Muscle of arm (tissue), 12 donors: Measurements from ENCODE around the gene SAYSD1. TPM values are rescaled to one million over a fixed set of nuclear protein-coding genes. Genes with fewer than 3 reads are reported as not detected.

Experiments used
- DNase-seq: peaks from one replicate; pipeline ENCODE4 v3.0.0-alpha.2; 2013
- polyA plus RNA-seq, 12 donors: library from polyadenylated mRNA; unstranded; fragments of 120-200 nt; gene quantifications; one replicate each; pipeline ENCODE4 v1.2.1, GENCODE V29; 2013; ENCODE audit not compliant: insufficient read length in 12 of 12

The SAYSD1 gene
- polyA plus RNA-seq, 12 donors = 5.5 to 15.8 (median 12.1) TPM; not detected in 1

DNA sequence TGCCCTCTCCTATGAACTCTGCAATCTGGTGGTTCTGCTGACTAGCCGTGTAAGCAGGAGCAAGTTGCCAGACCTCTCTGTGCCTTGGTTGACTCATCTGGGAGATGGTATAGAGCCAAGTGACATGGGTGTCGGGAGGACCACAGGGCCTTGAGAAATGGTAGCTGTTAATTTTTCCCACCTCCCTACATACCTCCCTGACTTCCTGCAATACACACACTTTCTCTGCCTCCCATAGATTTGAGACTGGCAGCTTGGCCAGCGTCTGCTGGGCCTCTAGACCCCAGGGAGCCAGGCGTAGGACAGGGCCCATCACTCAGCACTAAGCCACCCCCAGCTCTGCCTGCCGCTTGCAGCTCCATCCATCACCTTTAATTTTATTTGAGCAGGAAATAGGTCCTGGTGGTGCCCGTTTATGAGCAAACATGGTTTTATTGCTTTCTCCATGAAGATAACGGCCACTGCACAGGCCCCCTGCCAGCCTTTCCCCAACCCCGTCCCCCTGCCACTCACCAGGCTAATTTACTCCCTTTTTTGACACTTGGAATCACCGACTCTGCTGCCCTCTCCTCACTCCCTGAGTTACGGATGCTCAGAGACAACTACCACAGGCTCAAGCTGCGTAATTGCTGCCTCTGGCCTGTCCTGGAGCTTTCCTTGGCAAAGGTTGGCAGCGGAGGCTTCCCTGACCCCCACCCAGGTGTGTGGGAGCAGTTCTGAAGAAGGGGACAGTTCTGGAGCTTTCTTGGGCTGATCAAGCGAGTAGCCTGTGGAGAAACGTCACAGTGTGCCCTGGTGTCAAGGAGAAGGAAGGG lies 55.3 kb downstream of the SAYSD1 start:
- no peak for DNase-seq

DNA sequence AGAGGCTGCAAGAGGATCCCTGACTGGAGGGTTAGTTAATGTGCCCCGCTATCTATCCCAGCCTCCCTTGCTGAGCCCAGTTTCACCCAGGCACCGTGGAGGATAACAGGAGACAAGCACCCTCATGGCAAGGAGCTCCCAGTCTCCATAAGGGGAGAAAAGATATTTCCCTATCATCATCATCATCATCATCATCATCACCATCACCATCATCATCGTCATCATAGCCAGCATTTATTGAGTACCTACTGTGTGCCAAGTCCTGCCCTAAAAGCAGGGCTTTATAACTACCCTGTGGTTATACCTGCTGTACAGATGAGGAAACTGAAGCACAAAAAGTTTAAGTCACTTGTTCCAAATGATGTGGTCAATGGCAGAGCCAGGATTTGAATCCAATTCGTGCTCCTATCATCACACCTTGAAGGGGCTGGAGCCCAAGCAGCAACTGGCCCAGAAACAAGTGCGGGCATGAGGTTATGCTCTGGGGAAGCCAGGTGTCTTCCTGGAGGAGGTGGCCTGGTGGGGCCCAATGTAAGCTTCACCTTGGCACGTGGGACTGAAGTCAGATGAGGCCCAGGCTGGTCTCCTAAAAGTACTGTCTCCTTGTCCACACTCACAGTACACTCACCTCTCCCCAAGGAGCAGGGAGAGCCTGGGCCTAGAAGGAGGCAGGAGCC lies 56.4 kb downstream of the SAYSD1 start:
- DNase-seq = no peak

- no peak for DNase-seq
Observed at GRCh38 chr6:39057251-39058155, 57.5 kb downstream of the SAYSD1 start.

DNA sequence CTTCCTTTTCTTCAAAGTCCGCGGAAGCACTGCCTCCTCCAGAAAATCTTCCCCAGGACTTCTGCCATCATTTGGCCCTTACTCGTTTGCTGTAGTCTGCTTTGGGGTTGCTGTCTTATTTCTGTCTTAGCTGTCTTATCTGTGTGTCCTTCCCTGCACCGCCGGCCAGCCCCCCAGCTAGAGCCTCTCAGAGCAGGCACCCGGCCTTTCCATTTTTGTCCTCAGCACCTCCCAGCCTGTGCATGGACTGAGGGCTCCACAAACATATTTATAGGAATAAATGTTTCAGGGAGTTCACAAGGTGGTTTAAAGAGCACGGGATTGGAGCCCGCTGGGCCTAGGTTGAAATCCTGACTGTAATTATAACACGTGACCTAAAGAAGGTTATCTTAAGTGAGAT lies 58.3 kb downstream of the SAYSD1 start:
- no peak for DNase-seq

- no peak for DNase-seq
Observed at GRCh38 chr6:39056191-39056590, 58.8 kb downstream of the SAYSD1 start.

DNA sequence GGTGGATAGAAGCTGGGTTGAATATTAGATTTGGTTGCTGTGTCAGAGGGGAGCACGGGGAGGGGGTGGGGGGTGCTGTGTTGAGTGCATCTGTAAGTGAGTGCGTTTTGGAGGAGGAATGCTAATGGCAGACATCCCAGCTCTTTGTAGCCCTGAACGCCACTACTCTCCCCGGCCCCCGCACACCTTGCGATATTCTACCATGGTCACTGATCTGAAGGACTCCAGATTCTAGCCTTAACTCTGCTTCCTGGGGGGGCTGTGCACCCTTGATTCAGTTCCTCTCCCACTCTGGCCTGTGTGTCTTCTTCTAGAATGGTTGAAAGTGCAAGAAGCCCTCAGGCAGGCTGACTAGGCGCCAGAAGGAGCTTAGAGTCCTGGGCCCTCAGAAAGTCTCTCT lies 59.3 kb downstream of the SAYSD1 start:
- DNase-seq = no peak

DNA sequence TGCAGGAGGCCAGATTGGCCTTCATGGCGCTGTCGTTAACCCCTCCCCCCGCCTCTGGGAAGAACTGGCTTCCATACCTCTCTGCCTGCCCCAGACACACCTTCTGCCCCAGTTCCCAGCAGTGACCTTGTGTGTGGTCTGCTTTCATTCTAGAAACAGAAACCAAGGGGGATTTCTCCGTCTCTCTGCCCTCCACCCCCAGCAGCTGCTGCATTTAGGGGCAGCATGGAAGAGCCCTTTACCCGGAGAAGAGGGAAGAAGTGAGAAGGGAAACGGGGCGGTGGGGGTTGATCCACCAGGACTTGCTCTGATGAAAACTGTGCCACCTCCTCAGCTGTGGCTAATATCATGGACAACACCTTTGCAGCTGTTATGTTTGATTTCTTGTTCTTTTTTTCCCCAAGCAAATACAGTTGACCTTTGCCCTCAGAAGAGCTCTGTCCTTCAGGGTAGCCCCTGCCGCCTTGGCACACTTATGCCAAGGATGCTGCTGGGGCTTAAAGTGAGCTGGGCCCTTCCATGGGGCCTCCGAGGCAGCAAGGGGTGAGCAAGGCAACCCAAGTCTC lies 60.3 kb downstream of the SAYSD1 start:
- no peak for DNase-seq

Other genes starting within 250 kb of the SAYSD1 start
- gene GLP1R, start 66.4 kb downstream of the SAYSD1 start, polyA plus RNA-seq = under 1 TPM in 5 of 12 donors, not detected in 7; 0.04 to 0.52 (median 0.17) TPM
- gene KCNK5, start 114.3 kb upstream of the SAYSD1 start, polyA plus RNA-seq = 1 to 10 TPM in 10 of 12 donors, under 1 TPM in 1, not detected in 1; 0.75 to 7.3 (median 1.5) TPM
- 1 to 10 TPM in 4 of 12 donors, under 1 TPM in 3, not detected in 5; 0.10 to 3.1 (median 2.3) TPM for gene KCNK17, start 199.2 kb upstream of the SAYSD1 start, polyA plus RNA-seq
- not detected for gene KCNK16, start 207.5 kb upstream of the SAYSD1 start, polyA plus RNA-seq